Mesendoderm (in vitro differentiated cells): Measurements from ENCODE around the gene RASAL2.

Experiments
- DNase-seq: peaks from one replicate; pipeline ENCODE4 v3.0.0; 2013
- H2AK5ac ChIP-seq: 2 replicates; pipeline ENCODE4 v1.6.1; 2013; ENCODE audit warnings: low read length, inconsistent platforms
- H2BK120ac ChIP-seq: 2 replicates; pipeline ENCODE4 v1.6.1; 2013; ENCODE audit warnings: low read depth, mild to moderate bottlenecking, low read length, moderate library complexity, mixed read lengths
- H2BK15ac ChIP-seq: replicated peaks from 2 replicates; pipeline ENCODE4 v1.6.1; 2013; ENCODE audit warnings: low read depth, mild to moderate bottlenecking, moderate library complexity
- H2BK5ac ChIP-seq: 2 replicates; pipeline ENCODE4 v1.6.1; 2013; ENCODE audit warnings: low read length, inconsistent platforms
- H3K18ac ChIP-seq: 2 replicates; pipeline ENCODE4 v1.6.1; 2013; ENCODE audit warnings: mild to moderate bottlenecking, low read length, mixed read lengths
- H3K23ac ChIP-seq: one replicate; pipeline ENCODE4 v1.6.1; 2013; ENCODE audit warnings: low read length
- H3K27ac ChIP-seq: 2 replicates; pipeline ENCODE4 v1.5.1; 2013; ENCODE audit warnings: low read depth, mild to moderate bottlenecking, inconsistent platforms, low read length, moderate library complexity
- H3K27me3 ChIP-seq: 2 replicates; pipeline ENCODE4 v1.6.1; 2013; ENCODE audit warnings: low read length, control low read depth, mild to moderate bottlenecking, inconsistent platforms; ENCODE audit not compliant: insufficient read depth, poor library complexity
- H3K36me3 ChIP-seq: 2 replicates; pipeline ENCODE4 v1.6.1; 2013; ENCODE audit warnings: low read length, inconsistent platforms; ENCODE audit not compliant: control insufficient read depth, insufficient read depth
- H3K4ac ChIP-seq: one replicate; pipeline ENCODE4 v1.6.1; 2013; ENCODE audit warnings: low read depth, mild to moderate bottlenecking, low read length, moderate library complexity
- H3K4me1 ChIP-seq: 2 replicates; pipeline ENCODE4 v1.6.1; 2013; ENCODE audit warnings: low read depth, low read length, inconsistent platforms; ENCODE audit not compliant: control insufficient read depth
- H3K4me2 ChIP-seq: 2 replicates; pipeline ENCODE4 v1.6.1; 2013; ENCODE audit warnings: low read length
- H3K4me3 ChIP-seq: 2 replicates; pipeline ENCODE4 v1.5.1; 2013; ENCODE audit warnings: mild to moderate bottlenecking, low read length
- H3K56ac ChIP-seq: one replicate; pipeline ENCODE4 v1.6.1; 2013; ENCODE audit warnings: low read length
- H3K79me1 ChIP-seq: 2 replicates; pipeline ENCODE4 v1.6.1; 2013; ENCODE audit warnings: low read length, inconsistent platforms
- H3K79me2 ChIP-seq: 2 replicates; pipeline ENCODE4 v1.6.1; 2013; ENCODE audit warnings: mild to moderate bottlenecking, low read length; ENCODE audit not compliant: control insufficient read depth, insufficient read depth
- H3K9ac ChIP-seq: 2 replicates; pipeline ENCODE4 v1.6.1; 2013; ENCODE audit warnings: low read length, inconsistent platforms
- H4K5ac ChIP-seq: one replicate; pipeline ENCODE4 v1.6.1; 2013; ENCODE audit warnings: low read length
- H4K8ac ChIP-seq: one replicate; pipeline ENCODE4 v1.6.1; 2013; ENCODE audit warnings: low read depth, mild to moderate bottlenecking, control low read depth, low read length, moderate library complexity
- WGBS: extraction: QIAGEN DNeasy Blood & Tissue Kit; methylation state at CpG from one replicate; pipeline ENCODE4 v1.1.7; 2013; ENCODE audit warnings: low lambda C conversion rate, missing lambda C conversion rate; ENCODE audit not compliant: insufficient coverage; ENCODE audit errors: extremely low coverage; 5-methylcytosine and 5-hydroxymethylcytosine counted together

Gene RASAL2

GRCh38 chr1:178529364-178530036 is 435.6 kb downstream of the RASAL2 start:
- Histone ChIP-seq H3K79me2 (no peaks in the 10 kb centered on the region), H2AK5ac (no peak overlapping the region), H3K9ac (no peak overlapping the region), H2BK15ac (no peak overlapping the region), H3K27ac (no peak overlapping the region), H3K79me1 (no peaks in the 10 kb centered on the region), H3K4me2 (no peak overlapping the region), H3K4me3 (no peak overlapping the region), H3K56ac (no peak overlapping the region), H3K27me3 (no peaks in the 10 kb centered on the region), H2BK5ac (no peak overlapping the region), H4K8ac (no peak overlapping the region), H3K36me3 (no peaks in the 10 kb centered on the region), H3K4me1 (no peaks in the 10 kb centered on the region), H3K23ac (no peak overlapping the region), H4K5ac (no peak overlapping the region), H2BK120ac (no peak overlapping the region), H3K18ac (no peak overlapping the region), H3K4ac (no peak overlapping the region)
- peak; percentile 28 for DNase-seq
- no CpG with 5 or more reads among the region's 8 CpGs for WGBS

GRCh38 chr1:178530037-178530402 is 436.1 kb downstream of the RASAL2 start:
- no peaks in the 10 kb centered on the region for H3K79me2 ChIP-seq
- H3K36me3 ChIP-seq, result no peaks in the 10 kb centered on the region
- no peaks in the 10 kb centered on the region for H3K27me3 ChIP-seq
- H3K23ac ChIP-seq, result no peak overlapping the region
- no peak overlapping the region for H2BK5ac ChIP-seq
- H4K5ac ChIP-seq, result no peak overlapping the region
- no peaks in the 10 kb centered on the region for H3K4me1 ChIP-seq
- H3K4me2 ChIP-seq, result no peak overlapping the region
- no peak overlapping the region for H3K18ac ChIP-seq
- H3K4ac ChIP-seq, result no peak overlapping the region
- H3K9ac ChIP-seq, result no peak overlapping the region
- H2BK120ac ChIP-seq, result no peak overlapping the region
- H3K56ac ChIP-seq, result no peak overlapping the region
- no peak overlapping the region for H2BK15ac ChIP-seq
- no peak overlapping the region for H2AK5ac ChIP-seq
- H4K8ac ChIP-seq, result no peak overlapping the region
- H3K27ac ChIP-seq, result no peak overlapping the region
- no peaks in the 10 kb centered on the region for H3K79me1 ChIP-seq
- peak; percentile 78 for DNase-seq
- no CpG with 5 or more reads among the region's 2 CpGs for WGBS
- no peak overlapping the region for H3K4me3 ChIP-seq

- H3K36me3 ChIP-seq, result no peaks in the 10 kb centered on the region
- H3K79me2 ChIP-seq, result no peaks in the 10 kb centered on the region
- no peak overlapping the region for H3K9ac ChIP-seq
- no peak overlapping the region for H3K18ac ChIP-seq
- no peak overlapping the region for H3K4me2 ChIP-seq
- no peak overlapping the region for H2BK15ac ChIP-seq
- WGBS, result no CpG with 5 or more reads among the region's 3 CpGs
- H4K8ac ChIP-seq, result no peak overlapping the region
- H2BK5ac ChIP-seq, result no peak overlapping the region
- H4K5ac ChIP-seq, result no peak overlapping the region
- H3K27me3 ChIP-seq, result no peaks in the 10 kb centered on the region
- no peaks in the 10 kb centered on the region for H3K79me1 ChIP-seq
- no peak overlapping the region for H3K23ac ChIP-seq
- no peak for DNase-seq
- no peak overlapping the region for H3K56ac ChIP-seq
- H3K4ac ChIP-seq, result no peak overlapping the region
- H2AK5ac ChIP-seq, result no peak overlapping the region
- H3K4me3 ChIP-seq, result no peak overlapping the region
- no peak overlapping the region for H3K27ac ChIP-seq
- no peak overlapping the region for H2BK120ac ChIP-seq
- no peaks in the 10 kb centered on the region for H3K4me1 ChIP-seq
Observed at GRCh38 chr1:178530502-178530901, 436.6 kb downstream of the RASAL2 start.

- Histone ChIP-seq H3K4me2 (no peak overlapping the region), H2BK5ac (no peak overlapping the region), H3K4me3 (no peak overlapping the region), H4K5ac (no peak overlapping the region), H3K27me3 (no peaks in the 10 kb centered on the region), H3K79me1 (no peaks in the 10 kb centered on the region), H3K18ac (no peak overlapping the region), H3K4me1 (peaks cover 2% of the 10 kb centered on the region), H3K4ac (no peak overlapping the region), H3K23ac (no peak overlapping the region), H3K79me2 (no peaks in the 10 kb centered on the region), H2BK15ac (no peak overlapping the region), H3K27ac (no peak overlapping the region), H3K56ac (no peak overlapping the region), H4K8ac (no peak overlapping the region), H3K36me3 (no peaks in the 10 kb centered on the region), H2AK5ac (no peak overlapping the region), H3K9ac (no peak overlapping the region), H2BK120ac (no peak overlapping the region)
- no peak for DNase-seq
- no CpG with 5 or more reads among the region's 10 CpGs for WGBS
Observed at GRCh38 chr1:178531887-178532286, 438.0 kb downstream of the RASAL2 start.

GRCh38 chr1:178532392-178532791 is 438.5 kb downstream of the RASAL2 start:
- H4K8ac ChIP-seq, result no peak overlapping the region
- no peak overlapping the region for H2BK15ac ChIP-seq
- no peak overlapping the region for H3K4me3 ChIP-seq
- peaks cover 2% of the 10 kb centered on the region for H3K4me1 ChIP-seq
- no peak overlapping the region for H3K18ac ChIP-seq
- H3K9ac ChIP-seq, result peak overlapping the region; percentile 12
- no peak overlapping the region for H3K23ac ChIP-seq
- no peak overlapping the region for H3K4me2 ChIP-seq
- H3K36me3 ChIP-seq, result no peaks in the 10 kb centered on the region
- peak; percentile 81 for DNase-seq
- H4K5ac ChIP-seq, result no peak overlapping the region
- H3K27me3 ChIP-seq, result no peaks in the 10 kb centered on the region
- H3K56ac ChIP-seq, result peak overlapping the region; percentile 52
- WGBS, result no CpG with 5 or more reads among the region's 13 CpGs
- H3K4ac ChIP-seq, result no peak overlapping the region
- H2AK5ac ChIP-seq, result no peak overlapping the region
- H3K79me1 ChIP-seq, result no peaks in the 10 kb centered on the region
- no peaks in the 10 kb centered on the region for H3K79me2 ChIP-seq
- H3K27ac ChIP-seq, result no peak overlapping the region
- H2BK5ac ChIP-seq, result no peak overlapping the region
- H2BK120ac ChIP-seq, result no peak overlapping the region
